ENCODE results near the gene FAM156B.
"Not testable (repeated sequence)": the region's sequence is repeated elsewhere in the genome, so short reads cannot be mapped to it uniquely, and the experiment has no call there.

- not testable (repeated sequence) for TF ChIP-seq CTCF (IDR thresholded peaks at IDR 0.05); POLR2A (IDR thresholded peaks at IDR 0.05); POLR2AphosphoS5 (IDR thresholded peaks at IDR 0.05); EP300 (IDR thresholded peaks at IDR 0.05; ENCODE audit: low read depth)
These were observed 52.2 kb downstream of the FAM156B start for GRCh38 chrX:52949325-52949724.

Data from transverse colon (tissue), 4 donors.